Small intestine (tissue), 7 donors: ENCODE data around the gene LEPROT. TPM values are rescaled to one million over a fixed set of nuclear protein-coding genes. Genes with fewer than 3 reads are reported as not detected.

Experiments
- DNase-seq, 2 donors: peaks; one replicate each; pipeline versions ENCODE4 v3.0.0 to v3.0.0-alpha.2; 2013
- FAIRE-seq: peaks from 2 replicates; lab custom pipeline; 2012; peaks lifted over from hg19 to GRCh38; lab: Jason Lieb, UNC
- H3K27ac ChIP-seq, 3 donors: one replicate each; pipeline ENCODE4 v1.5.1; 2013; ENCODE audit warnings: low read length in 2 of 3, mild to moderate bottlenecking in 2 of 3, control low read depth in 1 of 3, inconsistent platforms in 1 of 3, low read depth in 1 of 3, moderate library complexity in 1 of 3
- H3K27me3 ChIP-seq, 3 donors: one replicate each; pipeline ENCODE4 v1.6.1; 2013; ENCODE audit warnings: low read length in 3 of 3, inconsistent platforms in 1 of 3; ENCODE audit not compliant: control insufficient read depth in 3 of 3, insufficient read depth in 3 of 3
- H3K36me3 ChIP-seq, 3 donors: one replicate each; pipeline ENCODE4 v1.6.1; 2013; ENCODE audit warnings: low read length in 3 of 3, inconsistent platforms in 1 of 3, low read depth in 1 of 3, mild to moderate bottlenecking in 1 of 3, moderate library complexity in 1 of 3; ENCODE audit not compliant: control insufficient read depth in 3 of 3, insufficient read depth in 2 of 3
- H3K4me1 ChIP-seq, 3 donors: one replicate each; pipeline ENCODE4 v1.6.1; 2013; ENCODE audit warnings: low read length in 2 of 3, inconsistent platforms in 1 of 3, low read depth in 1 of 3, mild to moderate bottlenecking in 1 of 3, moderate library complexity in 1 of 3; ENCODE audit not compliant: control insufficient read depth in 3 of 3, insufficient read depth in 2 of 3
- H3K4me3 ChIP-seq, 3 donors: one replicate each; pipeline ENCODE4 v1.5.1; 2013; ENCODE audit warnings: low read length in 3 of 3, control low read depth in 1 of 3, inconsistent platforms in 1 of 3, low read depth in 1 of 3, mild to moderate bottlenecking in 1 of 3, moderate library complexity in 1 of 3
- H3K9me3 ChIP-seq, 2 donors: one replicate each; pipeline ENCODE4 v1.6.1; 2013; ENCODE audit warnings: low read depth in 1 of 2, low read length in 1 of 2; ENCODE audit not compliant: control insufficient read depth in 2 of 2, insufficient read depth in 1 of 2
- WGBS, 3 donors: extraction: QIAGEN DNeasy Blood & Tissue Kit; methylation state at CpG; one replicate each; pipeline ENCODE4 v1.1.7; 2013; 5-methylcytosine and 5-hydroxymethylcytosine counted together
- polyA plus RNA-seq, 4 donors: library from polyadenylated mRNA; stranded (reverse) in 3 of 4; unstranded in 1 of 4; fragments of 200-250 nt in 3 of 4; fragments of 120-200 nt in 1 of 4; gene quantifications; one replicate each; pipeline versions ENCODE4 v1.2.1 to v1.2.3, GENCODE V29; 2013
- donor health status: healthy with polysubstance abuse.
- donor health status: control.
- donor health status: control.
- donor health status: Bipolar disorder and iron deficiency.
- donor health status: healthy.

Gene LEPROT
- polyA plus RNA-seq, 4 donors: 14.1 to 61.5 (median 25.2) TPM

GRCh38 chr1:65469126-65469888 lies 48.8 kb downstream of the LEPROT start:
- no peak overlapping the region for H3K27ac ChIP-seq
- no peak for FAIRE-seq
- whole genome bisulfite sequencing, 3 donors: 67 to 86% (median 69%) methylated on average over 4 of the region's 4 CpGs

DNA sequence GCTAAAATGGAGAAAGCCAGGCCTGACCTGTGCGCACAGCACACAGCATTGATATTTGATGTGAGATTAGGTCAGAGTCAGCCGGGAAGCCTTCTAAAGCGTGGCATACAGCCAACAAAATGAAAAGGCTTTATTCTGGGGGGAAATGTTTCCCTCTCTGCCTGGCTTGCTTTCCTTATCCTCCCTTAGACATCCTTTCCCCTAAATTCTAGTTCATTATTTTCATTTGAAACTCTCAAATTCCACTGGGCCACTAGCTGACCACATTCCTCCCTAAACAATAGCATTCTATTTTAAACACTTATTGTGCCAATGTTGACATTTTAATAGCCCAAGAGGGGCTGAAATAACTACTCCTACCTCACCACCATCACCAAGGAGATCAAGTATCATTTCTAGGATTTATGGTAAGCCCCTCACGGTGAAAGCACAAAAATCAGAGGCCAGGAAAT lies 49.4 kb downstream of the LEPROT start:
- Histone ChIP-seq H3K4me3 (no peak overlapping the region), H3K27me3 (no peaks in the 10 kb centered on the region), H3K27ac (no peak overlapping the region), H3K9me3 (peaks cover 0 to 4% of the 10 kb centered on the region in 2 donors), H3K4me1 (peaks cover 0 to 2% (median 0%) of the 10 kb centered on the region in 3 donors), H3K36me3 (no peaks in the 10 kb centered on the region)
- DNase-seq: no peak
- no peak for FAIRE-seq
- WGBS, 3 donors: 61 to 77% (median 74%) methylated on average over 4 of the region's 4 CpGs

More at GRCh38 chr1:65469126-65469888, 48.8 kb downstream of the LEPROT start:
- H3K36me3 ChIP-seq: no peaks in the 10 kb centered on the region
- H3K4me1 ChIP-seq: peaks cover 0 to 2% (median 0%) of the 10 kb centered on the region in 3 donors
- no peak overlapping the region for H3K4me3 ChIP-seq
- H3K9me3 ChIP-seq: peaks cover 0 to 4% of the 10 kb centered on the region in 2 donors
- no peak for DNase-seq
- no peaks in the 10 kb centered on the region for H3K27me3 ChIP-seq

DNA sequence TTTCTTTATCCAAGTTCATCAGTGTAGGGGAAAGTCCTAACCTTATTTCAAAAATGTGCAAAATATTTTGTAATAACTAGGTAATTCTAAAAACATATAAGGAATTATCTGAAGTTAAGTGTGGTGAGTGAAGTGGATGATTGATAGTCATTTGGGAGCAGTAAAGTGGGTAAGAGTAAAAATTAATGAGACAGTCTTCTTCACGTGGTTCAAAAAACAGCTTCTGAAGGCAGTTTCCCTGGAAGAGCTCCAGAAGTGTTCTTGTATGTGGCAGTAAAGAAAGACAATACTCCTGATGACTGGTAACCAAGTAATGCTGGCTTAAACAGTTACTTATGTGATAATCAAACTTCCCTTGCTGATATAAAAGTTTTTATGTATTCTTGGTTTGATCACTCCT lies 50.3 kb downstream of the LEPROT start:
- no peaks in the 10 kb centered on the region for H3K36me3 ChIP-seq
- WGBS, 3 donors: 19 to 39% (median 34%) methylated on average over 1 of the region's 1 CpG
- peaks cover 0 to 2% (median 0%) of the 10 kb centered on the region in 3 donors for H3K4me1 ChIP-seq
- peaks cover 0 to 4% of the 10 kb centered on the region in 2 donors for H3K9me3 ChIP-seq
- no peaks in the 10 kb centered on the region for H3K27me3 ChIP-seq
- no peak overlapping the region for H3K27ac ChIP-seq
- DNase-seq (no peak), FAIRE-seq (no peak)
- no peak overlapping the region for H3K4me3 ChIP-seq

GRCh38 chr1:65471213-65471833 lies 50.9 kb downstream of the LEPROT start:
- H3K27me3 ChIP-seq: no peaks in the 10 kb centered on the region
- H3K27ac ChIP-seq: no peak overlapping the region
- DNase-seq (peak; percentile 9 to 14), FAIRE-seq (no peak)
- H3K36me3 ChIP-seq: no peaks in the 10 kb centered on the region
- peaks cover 0 to 2% (median 0%) of the 10 kb centered on the region in 3 donors for H3K4me1 ChIP-seq
- H3K4me3 ChIP-seq: no peak overlapping the region
- peaks cover 0 to 4% of the 10 kb centered on the region in 2 donors for H3K9me3 ChIP-seq
- 12 to 38% (median 17%) methylated on average over 2 of the region's 2 CpGs for WGBS, 3 donors

- H3K4me3 ChIP-seq: no peak overlapping the region
- H3K27ac ChIP-seq: no peak overlapping the region
- H3K4me1 ChIP-seq: peaks cover 0 to 2% (median 0%) of the 10 kb centered on the region in 3 donors
- peaks cover 0 to 4% of the 10 kb centered on the region in 2 donors for H3K9me3 ChIP-seq
- no peaks in the 10 kb centered on the region for H3K27me3 ChIP-seq
- FAIRE-seq (no peak), DNase-seq (no peak)
- 72 to 81% (median 80%) methylated on average over 4 of the region's 4 CpGs for WGBS, 3 donors
- no peaks in the 10 kb centered on the region for H3K36me3 ChIP-seq
These were observed 51.4 kb downstream of the LEPROT start for GRCh38 chr1:65471861-65472332.

GRCh38 chr1:65476327-65476726 lies 55.9 kb downstream of the LEPROT start:
- 71 to 80% (median 75%) methylated on average over 3 of the region's 3 CpGs for WGBS, 3 donors
- H3K27me3 ChIP-seq: no peaks in the 10 kb centered on the region
- FAIRE-seq (no peak), DNase-seq (no peak)
- H3K27ac ChIP-seq: no peak overlapping the region
- H3K4me1 ChIP-seq: no peaks in the 10 kb centered on the region
- no peaks in the 10 kb centered on the region for H3K9me3 ChIP-seq
- H3K4me3 ChIP-seq: no peak overlapping the region
- H3K36me3 ChIP-seq: no peaks in the 10 kb centered on the region

GRCh38 chr1:65477414-65478378 lies 57.2 kb downstream of the LEPROT start:
- Histone ChIP-seq H3K9me3 (no peaks in the 10 kb centered on the region), H3K36me3 (no peaks in the 10 kb centered on the region), H3K27ac (no peak overlapping the region), H3K27me3 (no peaks in the 10 kb centered on the region), H3K4me1 (no peaks in the 10 kb centered on the region), H3K4me3 (no peak overlapping the region)
- 63 to 78% (median 74%) methylated on average over 2 of the region's 2 CpGs for WGBS, 3 donors
- DNase-seq (no peak), FAIRE-seq (no peak)
